HG03432 (cell line): ENCODE data around the gene COL27A1.
"Not testable (repeated sequence)": the region's sequence is repeated elsewhere in the genome, so short reads cannot be mapped to it uniquely, and the experiment has no call there.

Source experiments
- ATAC-seq: cut with Tn5 transposase; IDR thresholded peaks from one replicate; pipeline ENCODE4 v1.9.1; 2021; ENCODE audit warnings: mild to moderate bottlenecking, moderate library complexity; ENCODE audit not compliant: unreplicated experiment

COL27A1 gene

GRCh38 chr9:114122136-114123027, 33.0 kb upstream of the COL27A1 start:
- no peak for ATAC-seq

DNA sequence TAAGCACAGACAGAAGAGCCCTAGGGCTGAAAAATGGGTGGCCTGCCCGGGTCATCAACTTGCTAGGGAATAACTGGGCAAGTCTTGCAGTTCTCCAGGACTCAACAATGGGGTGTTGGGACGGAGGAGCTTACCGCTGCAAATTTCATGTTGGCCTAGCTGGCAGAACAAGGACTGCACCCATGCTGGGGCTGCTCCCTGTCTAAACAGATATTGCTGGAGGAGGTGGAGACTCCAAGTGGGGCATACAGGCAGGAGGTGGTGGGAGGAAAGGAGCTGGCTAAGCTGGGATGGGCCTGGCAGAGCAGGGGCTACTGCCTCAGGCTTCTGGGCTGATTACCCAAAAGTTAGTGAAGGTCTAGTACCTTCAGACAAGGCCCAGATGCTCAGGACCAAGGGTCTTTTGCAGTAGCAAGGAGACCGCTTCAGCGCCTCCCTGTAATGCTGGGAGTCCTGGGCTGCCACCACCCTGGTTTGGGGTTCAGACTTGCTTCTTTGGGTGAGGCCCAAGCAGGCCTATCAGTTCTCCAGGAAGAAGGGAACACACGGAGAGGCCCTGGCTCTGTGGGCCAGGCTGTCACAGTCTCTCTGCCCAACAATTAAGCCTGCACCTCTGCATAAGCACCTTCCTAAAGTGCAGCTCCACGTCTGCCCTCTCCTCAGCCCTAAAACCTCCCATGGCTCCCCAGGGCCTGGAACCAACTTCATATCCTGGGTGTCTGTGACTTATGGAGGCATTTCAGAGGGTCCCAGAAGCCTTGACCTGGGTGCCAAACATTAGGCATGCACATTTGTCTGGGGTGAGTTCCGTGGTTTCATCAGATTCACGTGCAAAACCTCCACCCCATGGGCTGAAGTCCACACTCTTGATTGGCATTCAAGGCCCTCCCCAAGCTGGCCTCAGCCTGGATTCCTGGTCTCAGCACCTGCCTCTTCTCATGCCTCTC, 32.0 kb upstream of the COL27A1 start:
- no peak for ATAC-seq

GRCh38 chr9:114124138-114124537, 31.2 kb upstream of the COL27A1 start:
- no peak for ATAC-seq

DNA sequence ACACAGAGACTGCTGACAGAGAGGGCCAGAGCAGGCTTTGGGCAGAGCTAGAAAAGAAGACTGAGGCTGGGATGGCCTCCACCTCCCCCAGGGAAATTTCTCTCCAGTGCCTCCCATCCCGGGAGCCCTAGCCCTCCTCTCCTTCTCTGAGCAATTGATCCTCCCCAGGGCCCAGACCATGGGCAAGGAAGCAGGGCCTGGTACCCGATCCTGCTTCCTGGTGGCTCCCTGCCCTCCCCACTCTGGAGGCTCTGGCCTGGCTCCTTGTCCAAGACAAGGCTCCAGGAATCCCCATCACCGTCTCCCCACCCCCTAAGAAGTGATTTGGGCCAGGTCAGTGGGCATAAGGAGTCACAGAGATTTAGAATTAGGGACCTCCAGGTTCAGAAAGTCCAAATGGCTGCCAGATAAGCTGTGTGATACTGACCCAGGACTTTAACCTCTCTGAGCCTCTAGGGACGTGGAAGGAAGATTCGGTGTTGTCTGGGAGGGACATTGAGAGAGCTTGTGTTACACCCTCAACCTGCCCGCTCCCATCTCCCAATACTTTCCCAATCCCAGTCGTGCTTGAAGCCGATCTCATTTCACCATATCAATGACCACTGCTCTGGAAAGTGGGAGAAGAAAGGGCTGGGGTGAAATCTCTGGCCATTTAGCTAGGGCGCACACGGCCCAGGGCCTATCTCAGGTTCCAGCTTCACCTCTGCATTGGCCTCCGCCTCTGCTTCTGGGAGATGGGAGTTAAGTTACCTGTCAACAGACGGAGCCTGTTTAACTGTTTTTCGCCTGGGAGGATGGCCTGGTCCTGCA, 30.5 kb upstream of the COL27A1 start:
- no peak for ATAC-seq

GRCh38 chr9:114125476-114126013, 29.8 kb upstream of the COL27A1 start:
- ATAC-seq = no peak

DNA sequence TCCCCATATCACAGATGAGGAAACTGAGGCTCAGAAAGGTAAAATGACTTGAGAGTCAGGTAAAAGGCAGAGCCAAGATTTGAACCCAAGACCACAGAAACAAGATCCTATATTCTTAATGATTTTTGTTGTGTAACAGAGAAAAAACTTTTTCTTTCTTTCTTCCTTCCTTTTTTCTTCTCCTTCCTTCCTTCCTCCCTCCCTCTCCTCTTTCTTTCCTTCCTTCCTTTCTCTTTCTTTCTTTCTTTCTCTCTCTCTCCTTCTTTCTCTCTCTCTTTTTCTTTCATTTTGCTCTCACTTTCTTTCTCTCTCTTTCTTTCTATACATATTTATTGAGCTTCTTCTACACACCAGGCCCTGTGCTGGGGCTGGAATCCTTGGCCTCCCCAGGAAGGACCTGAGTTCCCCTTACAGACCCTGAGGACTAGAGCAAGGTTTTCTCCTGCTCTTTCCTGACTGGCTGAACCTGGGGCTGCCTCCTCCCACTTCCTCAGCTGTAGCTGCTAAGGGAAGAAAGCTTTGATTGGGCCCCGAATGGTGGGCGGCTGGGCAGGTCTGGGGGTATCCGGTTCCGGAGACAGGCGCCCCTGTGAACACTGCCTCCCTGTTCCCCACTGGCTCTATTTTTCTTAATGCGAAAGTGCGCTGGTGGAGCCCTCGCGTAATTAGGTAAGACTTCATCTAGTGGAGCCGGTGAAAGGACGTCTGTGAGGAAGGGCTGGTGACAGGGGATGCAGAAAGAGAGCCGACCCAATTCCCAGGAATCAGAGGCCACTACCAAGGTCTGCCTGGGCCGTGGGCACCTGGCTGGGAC, 28.9 kb upstream of the COL27A1 start:
- ATAC-seq = no peak

DNA sequence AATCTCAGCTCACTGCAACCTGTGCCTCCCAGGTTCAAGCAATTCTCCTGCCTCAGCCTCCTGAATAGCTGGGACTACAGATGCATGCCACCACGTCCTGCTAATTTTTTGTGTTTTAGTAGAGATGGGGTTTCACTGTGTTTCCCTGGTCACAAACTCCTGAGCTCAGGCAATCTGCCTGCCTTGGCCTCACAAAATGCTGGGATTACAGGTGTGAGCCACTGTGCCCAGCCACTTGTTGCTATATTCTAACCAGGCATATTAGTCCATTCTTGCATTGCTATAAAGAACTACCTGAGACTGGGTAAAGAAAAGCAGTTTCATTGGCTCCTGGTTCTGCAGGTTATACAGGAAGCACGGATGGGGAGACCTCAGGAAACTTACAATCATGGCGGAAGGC, 26.6 kb upstream of the COL27A1 start:
- ATAC-seq = not testable (repeated sequence)

DNA sequence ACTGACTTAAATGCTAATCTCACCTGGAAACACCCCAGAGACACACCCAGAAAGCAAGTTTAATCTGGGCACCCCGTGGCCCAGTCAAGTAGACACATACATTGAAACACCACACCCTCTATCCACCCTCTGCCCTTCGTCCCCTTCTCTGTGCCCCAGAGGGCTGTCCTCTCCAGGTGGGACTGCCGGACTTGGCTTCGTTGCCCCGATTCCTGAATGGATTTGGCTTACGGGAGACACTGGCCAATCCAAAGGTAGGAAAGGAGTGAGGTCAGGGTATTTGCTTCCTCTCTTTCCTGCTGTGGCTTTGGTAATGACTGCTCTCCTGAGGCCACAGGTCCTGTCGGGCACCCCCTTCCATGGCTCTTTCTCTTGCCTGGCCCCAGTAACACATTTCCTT, 25.2 kb upstream of the COL27A1 start:
- no peak for ATAC-seq

DNA sequence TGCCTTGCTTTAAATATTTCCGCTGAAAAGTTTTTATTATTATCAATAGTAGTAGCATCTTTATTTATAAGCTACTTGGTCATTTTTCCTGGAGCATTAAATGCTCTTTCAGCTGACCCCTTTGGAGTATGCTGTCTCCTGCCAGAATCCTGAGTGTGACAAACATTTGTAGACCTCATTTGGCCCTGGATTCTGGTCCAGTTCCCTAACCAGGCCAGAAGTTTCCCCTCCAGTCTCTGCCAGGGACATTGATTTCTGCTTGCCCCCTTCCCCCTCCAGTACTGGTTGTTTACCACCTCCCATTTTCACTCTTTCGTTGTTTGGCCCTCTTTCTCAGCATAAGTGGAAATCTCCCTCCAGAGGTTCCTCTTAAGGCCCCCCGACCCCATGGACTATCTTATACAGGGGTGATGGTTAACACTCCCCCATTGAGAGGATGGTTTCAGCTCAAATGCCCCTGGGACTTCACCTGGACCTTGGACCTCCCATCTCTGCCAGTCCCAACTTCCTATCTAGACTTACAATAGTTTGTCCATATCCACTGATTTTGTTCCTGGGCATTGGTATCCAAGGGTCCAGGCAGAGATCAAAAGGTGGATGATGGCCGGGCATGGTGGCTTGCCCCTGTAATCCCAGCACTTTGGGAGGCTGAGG, 24.6 kb upstream of the COL27A1 start:
- ATAC-seq = no peak

GRCh38 chr9:114131808-114132549, 23.4 kb upstream of the COL27A1 start:
- no peak for ATAC-seq

GRCh38 chr9:114132550-114132918, 22.8 kb upstream of the COL27A1 start:
- no peak for ATAC-seq

DNA sequence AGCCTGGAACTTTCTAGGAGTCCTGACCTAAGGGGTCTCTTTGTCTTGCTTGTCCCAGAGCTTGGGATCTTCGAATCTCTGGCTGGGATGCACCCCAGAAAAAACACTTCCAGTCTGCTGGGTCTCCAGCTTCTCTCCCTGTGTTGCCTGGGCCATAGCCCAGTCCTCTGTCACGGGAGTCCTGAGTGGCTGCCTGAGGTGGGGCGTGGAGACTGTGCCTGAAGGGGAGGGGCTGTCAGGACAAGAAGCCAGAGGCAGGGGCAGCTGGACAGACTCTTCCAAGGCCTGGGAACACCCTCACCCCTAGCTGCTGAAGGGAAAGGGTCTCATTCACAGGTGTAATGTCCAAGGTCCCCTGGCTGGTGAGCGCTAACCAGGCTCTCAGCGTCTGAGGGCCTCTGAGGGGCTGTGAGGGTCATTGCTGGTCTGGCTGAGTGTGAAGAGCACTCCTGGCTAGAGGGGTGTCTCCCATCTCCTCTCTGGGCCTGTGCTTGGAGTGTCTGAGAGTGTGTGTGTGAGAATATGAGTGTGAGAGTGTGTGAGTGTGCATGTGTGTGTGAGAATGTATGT, 20.4 kb upstream of the COL27A1 start:
- ATAC-seq = no peak

- ATAC-seq = no peak
Measured at GRCh38 chr9:114137831-114138230, 17.5 kb upstream of the COL27A1 start.

- ATAC-seq = no peak
Measured at GRCh38 chr9:114138552-114138971, 16.8 kb upstream of the COL27A1 start.

GRCh38 chr9:114139071-114139470, 16.3 kb upstream of the COL27A1 start:
- ATAC-seq = no peak

GRCh38 chr9:114140401-114140800, 14.9 kb upstream of the COL27A1 start:
- no peak for ATAC-seq

- ATAC-seq = no peak
Measured at GRCh38 chr9:114140850-114141249, 14.5 kb upstream of the COL27A1 start.
